CD4-positive, alpha-beta T cell (primary cell): ENCODE measurements around the gene R3HDM4. TPM values are rescaled to one million over a fixed set of nuclear protein-coding genes. Genes with fewer than 3 reads are reported as not detected.
A peak's percentile ranks its signal among the peaks of the same experiment; 100 is the strongest.

Source experiments
- ATAC-seq: fragments of 200-7000 bp; cut with Tn5 transposase; one replicate; pipeline ENCODE4 v1.10.0; 2022; ENCODE audit warnings: mild to moderate bottlenecking; ENCODE audit not compliant: poor library complexity
- CTCF ChIA-PET: fragments of 350-600 bp; sonication (Branson Sonifier 250); formaldehyde crosslinking; loops from one replicate; lab custom pipeline; 2021; ENCODE audit warnings: antibody characterized with exemption, inconsistent platforms; lab: Charles Lee
- POLR2A ChIA-PET: fragments of 350-600 bp; sonication (Branson Sonifier 250); formaldehyde crosslinking; loops from one replicate; lab custom pipeline; 2021; ENCODE audit warnings: antibody characterized with exemption, inconsistent platforms; lab: Charles Lee
- DNase-seq, 14 experiments: peaks; one replicate each; pipeline ENCODE4 v3.0.0-alpha.2; 2013 to 2020; ENCODE audit warnings: mixed read lengths in 2 of 14
- H3K27ac ChIP-seq, 2 donors: one replicate each; pipeline versions ENCODE4 v1.5.1 to v1.7.0; 2013; ENCODE audit warnings: low read length in 2 of 2, low read depth in 1 of 2, mild to moderate bottlenecking in 1 of 2
- H3K27me3 ChIP-seq, 2 experiments: 1 replicate in 1 of 2; 2 replicates in 1 of 2; pipeline versions ENCODE4 v1.6.1 to v1.7.0; 2013; ENCODE audit warnings: low read length in 2 of 2, control low read depth in 1 of 2, mild to moderate bottlenecking in 1 of 2, moderate library complexity in 1 of 2; ENCODE audit not compliant: insufficient read depth in 2 of 2, control insufficient read depth in 1 of 2
- H3K36me3 ChIP-seq: one replicate; pipeline ENCODE4 v1.6.1; 2013; ENCODE audit warnings: low read length, control low read depth; ENCODE audit not compliant: insufficient read depth
- H3K4me1 ChIP-seq: one replicate; pipeline ENCODE4 v1.6.1; 2013; ENCODE audit warnings: low read length, control low read depth; ENCODE audit not compliant: insufficient read depth
- H3K4me3 ChIP-seq: one replicate; pipeline ENCODE4 v1.5.1; 2013; ENCODE audit warnings: mild to moderate bottlenecking, low read length, moderate library complexity
- H3K9me3 ChIP-seq, 2 experiments: 1 replicate in 1 of 2; 2 replicates in 1 of 2; pipeline versions ENCODE4 v1.6.1 to v1.7.0; 2013; ENCODE audit warnings: low read length in 2 of 2, mild to moderate bottlenecking in 2 of 2, control low read depth in 1 of 2, moderate library complexity in 1 of 2; ENCODE audit not compliant: control insufficient read depth in 1 of 2, insufficient read depth in 1 of 2
- H3K27ac Mint-ChIP-seq: one replicate; pipeline ENCODE4 v1.8.0; 2020; ENCODE audit warnings: mixed read lengths
- H3K27me3 Mint-ChIP-seq: one replicate; pipeline ENCODE4 v1.8.0; 2021; ENCODE audit warnings: mixed read lengths
- H3K36me3 Mint-ChIP-seq: one replicate; pipeline ENCODE4 v1.8.0; 2021; ENCODE audit warnings: low read depth, mixed read lengths
- H3K4me1 Mint-ChIP-seq: one replicate; pipeline ENCODE4 v1.8.0; 2021; ENCODE audit warnings: low read depth, mixed read lengths
- H3K4me3 Mint-ChIP-seq: one replicate; pipeline ENCODE4 v1.8.0; 2020; ENCODE audit warnings: mild to moderate bottlenecking, mixed read lengths
- H3K9me3 Mint-ChIP-seq: one replicate; pipeline ENCODE4 v1.8.0; 2020; ENCODE audit warnings: mixed read lengths
- intact Hi-C, 2 experiments: fragments of 100-400 bp; cut with DNase I in 1 of 2; cut with micrococcal nuclease in 1 of 2; formaldehyde crosslinking; loops; one replicate each; pipeline versions ENCODE4 v1.15.1 to v1.9.0; 2023 to 2025; cut with DNase I, micrococcal nuclease
- total RNA-seq, 174 experiments: library from RNA in 2 of 174; stranded (reverse) in 2 of 174; gene quantifications; one replicate each; pipeline ENCODE4 v1.2.3 and lab custom pipeline; 2021 to 2026
- TF ChIP-seq, protein P1 (sequence below): fragments of 200-600 bp; IDR thresholded peaks from one replicate; pipeline ENCODE4 v1.8.0; 2022; ENCODE audit warnings: antibody characterized with exemption, mild to moderate bottlenecking

Gene R3HDM4
- total RNA-seq, 2 experiments from 2014 or later, result 309 to 313 TPM

- Histone ChIP-seq H3K27ac (no peak within 1 kb of the TSS), H3K27me3 (peaks cover 11 to 22% of the 10 kb centered on the region in 2 experiments), H3K4me3 (peak within 1 kb of the TSS; percentile 37), H3K4me1 (peaks cover 66% of the 10 kb centered on the region), H3K36me3 (no peaks in the 10 kb centered on the region), H3K9me3 (no peaks in the 10 kb centered on the region)
- POLR2A ChIA-PET, result interaction anchor here (1.2 to 4.3 kb wide), 5 partner anchors 10 to 54 kb away, joined by 4 to 40 read pairs (median 12); partner anchors contain the start of genes MED16 and RNU6-9
- Mint-ChIP-seq H3K36me3 (peaks cover 10% of the 10 kb centered on the region), H3K4me3 (peak within 1 kb of the TSS; percentile 89), H3K27ac (peak within 1 kb of the TSS; percentile 72), H3K4me1 (peaks cover 21% of the 10 kb centered on the region), H3K9me3 (no peaks in the 10 kb centered on the region), H3K27me3 (peaks cover 4% of the 10 kb centered on the region)
- DNase-seq (peak in 10 of 14 experiments; percentile 27 to 80 (median 58)), ATAC-seq (no peak)
- CTCF ChIA-PET, result interaction anchor here (1.0 to 4.4 kb wide), 3 partner anchors 9 to 54 kb away, joined by 3 to 52 read pairs (median 3); no protein-coding TSS in a partner anchor
- intact Hi-C loops, result no loop called here
- TF ChIP-seq, protein P1, sequence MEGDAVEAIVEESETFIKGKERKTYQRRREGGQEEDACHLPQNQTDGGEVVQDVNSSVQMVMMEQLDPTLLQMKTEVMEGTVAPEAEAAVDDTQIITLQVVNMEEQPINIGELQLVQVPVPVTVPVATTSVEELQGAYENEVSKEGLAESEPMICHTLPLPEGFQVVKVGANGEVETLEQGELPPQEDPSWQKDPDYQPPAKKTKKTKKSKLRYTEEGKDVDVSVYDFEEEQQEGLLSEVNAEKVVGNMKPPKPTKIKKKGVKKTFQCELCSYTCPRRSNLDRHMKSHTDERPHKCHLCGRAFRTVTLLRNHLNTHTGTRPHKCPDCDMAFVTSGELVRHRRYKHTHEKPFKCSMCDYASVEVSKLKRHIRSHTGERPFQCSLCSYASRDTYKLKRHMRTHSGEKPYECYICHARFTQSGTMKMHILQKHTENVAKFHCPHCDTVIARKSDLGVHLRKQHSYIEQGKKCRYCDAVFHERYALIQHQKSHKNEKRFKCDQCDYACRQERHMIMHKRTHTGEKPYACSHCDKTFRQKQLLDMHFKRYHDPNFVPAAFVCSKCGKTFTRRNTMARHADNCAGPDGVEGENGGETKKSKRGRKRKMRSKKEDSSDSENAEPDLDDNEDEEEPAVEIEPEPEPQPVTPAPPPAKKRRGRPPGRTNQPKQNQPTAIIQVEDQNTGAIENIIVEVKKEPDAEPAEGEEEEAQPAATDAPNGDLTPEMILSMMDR, result peak; percentile 81
These were observed 4.5 kb upstream of the R3HDM4 start, which contains the start of gene KISS1R for GRCh38 chr19:917323-918151. TSS of gene KISS1R (plus strand) at chr19:917333. CDS start at chr19:917503, 170 bp downstream.

DNA sequence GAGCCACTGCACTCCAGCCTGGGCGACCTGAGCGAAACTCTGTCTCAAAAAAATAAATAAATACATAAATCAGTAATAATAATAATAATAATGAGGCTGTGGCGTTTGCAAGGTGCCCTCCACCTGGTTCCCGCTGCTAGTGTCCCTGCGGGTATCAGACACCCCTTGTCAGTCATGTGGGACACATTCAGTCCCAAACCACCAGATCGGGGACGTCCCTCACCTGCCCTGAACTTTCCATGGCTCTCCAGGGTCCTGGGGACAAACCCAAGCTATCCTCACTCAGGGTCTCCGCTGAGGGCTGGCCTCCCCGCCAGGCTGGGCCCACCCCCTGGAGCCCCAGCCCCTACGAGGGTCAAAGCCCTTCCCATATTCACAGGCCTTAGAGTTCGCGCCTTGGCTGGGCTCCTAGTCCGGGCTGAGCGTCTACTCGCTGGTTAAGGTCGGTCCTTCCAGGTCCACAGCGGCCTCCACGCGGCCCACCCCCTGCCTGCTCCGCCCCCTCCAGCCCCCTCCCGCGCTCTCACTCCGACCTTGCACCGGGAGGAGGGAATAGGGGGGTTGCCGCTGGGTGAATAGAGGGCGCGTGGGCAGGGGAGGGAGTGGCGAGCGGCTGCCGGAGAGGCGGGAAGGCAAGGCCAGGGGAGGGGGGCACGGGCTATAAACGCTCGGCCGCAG, 3.8 kb upstream of the R3HDM4 start:
- ChIA-PET CTCF (interaction anchor here (1.0 kb wide), 2 partner anchors 24 to 53 kb away, joined by 3 read pairs; partner anchors contain the start of genes MED16 and RNU6-9), POLR2A (interaction anchor here (1.2 to 4.3 kb wide), 3 partner anchors 9 to 24 kb away, joined by 4 to 20 read pairs (median 4); partner anchors contain the start of genes MED16 and RNU6-9)
- no peaks in the 10 kb centered on the region for H3K9me3 ChIP-seq
- peaks cover 65% of the 10 kb centered on the region for H3K4me1 ChIP-seq
- H3K4me3 Mint-ChIP-seq, result peak overlapping the region; percentile 67
- peaks cover 4% of the 10 kb centered on the region for H3K27me3 Mint-ChIP-seq
- no peaks in the 10 kb centered on the region for H3K36me3 ChIP-seq
- no peak for ATAC-seq
- H3K27me3 ChIP-seq, result peaks cover 11 to 22% of the 10 kb centered on the region in 2 experiments
- no peak overlapping the region for H3K27ac ChIP-seq
- H3K4me1 Mint-ChIP-seq, result peaks cover 17% of the 10 kb centered on the region
- peaks cover 10% of the 10 kb centered on the region for H3K36me3 Mint-ChIP-seq
- DNase-seq, result peak in 2 of 14 experiments; percentile 42 to 56
- intact Hi-C loops, result no loop called here
- no peaks in the 10 kb centered on the region for H3K9me3 Mint-ChIP-seq
- no peak overlapping the region for H3K27ac Mint-ChIP-seq
- TF ChIP-seq, protein P1, result no peak
- H3K4me3 ChIP-seq, result peak overlapping the region; percentile 37
